Stomach (tissue), 9 donors: ENCODE results near the gene RAP2B. TPM values are rescaled to one million over a fixed set of nuclear protein-coding genes. Genes with fewer than 3 reads are reported as not detected.
A peak's percentile ranks its signal among the peaks of the same experiment; 100 is the strongest.

Experiments
- DNase-seq, 2 donors: peaks; one replicate each; pipeline versions ENCODE4 v3.0.0 to v3.0.0-alpha.2; 2013 to 2019
- H3K27ac ChIP-seq, 5 donors: fragments of 200-600 bp in 4 of 5; sonication (generic) in 4 of 5; one replicate each; pipeline ENCODE4 v1.5.1; 2013 to 2019; ENCODE audit warnings: mild to moderate bottlenecking in 1 of 5, moderate library complexity in 1 of 5
- H3K27me3 ChIP-seq, 3 donors: fragments of 200-600 bp; sonication (generic); one replicate each; pipeline ENCODE4 v1.5.1; 2017 to 2019; ENCODE audit warnings: mixed run types in 1 of 3
- H3K36me3 ChIP-seq, 4 donors: fragments of 200-600 bp; sonication (generic); 1 replicate in 3 of 4; 2 replicates in 1 of 4; pipeline ENCODE4 v1.5.1; 2016 to 2019
- H3K4me1 ChIP-seq, 4 donors: fragments of 200-600 bp; sonication (generic); one replicate each; pipeline ENCODE4 v1.5.1; 2016 to 2019
- H3K4me3 ChIP-seq, 4 donors: fragments of 200-600 bp; sonication (generic) in 3 of 4; one replicate each; pipeline ENCODE4 v1.5.1; 2016 to 2019; ENCODE audit warnings: mild to moderate bottlenecking in 1 of 4
- H3K9me3 ChIP-seq, 4 donors: fragments of 200-600 bp; sonication (generic); one replicate each; pipeline ENCODE4 v1.5.1; 2016 to 2019
- CTCF ChIP-seq, 7 experiments: fragments of 450-650 bp in 4 of 7; fragments of 200-600 bp in 3 of 7; sonication (generic) in 3 of 7; IDR thresholded peaks; one replicate each; pipeline ENCODE4 v1.5.1; 2016 to 2019; ENCODE audit warnings: antibody characterized with exemption in 7 of 7, control low read depth in 2 of 7, mild to moderate bottlenecking in 1 of 7
- EP300 ChIP-seq: sonication (generic); formaldehyde crosslinking; IDR thresholded peaks from one replicate; pipeline ENCODE4 v1.6.1; 2017; ENCODE audit warnings: antibody characterized with exemption
- POLR2A ChIP-seq, 4 donors: fragments of 450-650 bp; IDR thresholded peaks; one replicate each; pipeline ENCODE4 v1.6.1; 2016; ENCODE audit warnings: antibody characterized with exemption in 4 of 4, control low read depth in 2 of 4, mild to moderate bottlenecking in 1 of 4, moderate library complexity in 1 of 4
- POLR2AphosphoS5 ChIP-seq, 3 donors: sonication (generic); formaldehyde crosslinking; IDR thresholded peaks; one replicate each; pipeline ENCODE4 v1.6.1; 2016; ENCODE audit warnings: antibody characterized with exemption in 3 of 3
- WGBS, 5 donors: extraction: QIAGEN DNeasy Blood & Tissue Kit in 3 of 5; methylation state at CpG; one replicate each; pipeline versions ENCODE4 v1.1.5 to v1.1.7; 2013 to 2018; 5-methylcytosine and 5-hydroxymethylcytosine counted together
- intact Hi-C: fragments of 100-400 bp; cut with DNase I; formaldehyde crosslinking; loops from one replicate; pipeline ENCODE4 v1.15.1; 2023; ENCODE audit warnings: low total_unique reads
- polyA plus RNA-seq, 3 donors: library from polyadenylated mRNA; stranded (reverse); fragments of 200-250 nt; gene quantifications; one replicate each; pipeline ENCODE4 v1.2.3, GENCODE V29; 2013
- total RNA-seq, 5 donors: library from RNA; depleted of rRNA; stranded (reverse); fragments of >200 nt; gene quantifications; one replicate each; pipeline versions ENCODE4 v1.1.0 to v1.2.3, GENCODE V29; 2014 to 2016
- donor health status: healthy with polysubstance abuse.
- donor health status: Bipolar disorder and iron deficiency.
- donor health status: healthy.

The RAP2B gene
- total and polyA plus RNA-seq, 8 donors, result 1.2 to 30.7 (median 11.0) TPM

- H3K4me3 ChIP-seq, result no peak overlapping the region
- no peaks in the 10 kb centered on the region for H3K27me3 ChIP-seq
- H3K36me3 ChIP-seq, result no peaks in the 10 kb centered on the region
- TF ChIP-seq POLR2AphosphoS5 (IDR thresholded peaks at IDR 0.05), result no peak
- no peak for TF ChIP-seq CTCF (IDR thresholded peaks at IDR 0.05)
- no peak for TF ChIP-seq POLR2A (IDR thresholded peaks at IDR 0.05)
- TF ChIP-seq EP300, result no peak
- no peaks in the 10 kb centered on the region for H3K9me3 ChIP-seq
- DNase-seq, result peak in 1 of 2 donors; percentile 65
- H3K4me1 ChIP-seq, result peaks cover 0 to 6% (median 0%) of the 10 kb centered on the region in 4 donors
- H3K27ac ChIP-seq, result no peak overlapping the region
- WGBS, 5 donors, result 64 to 75% (median 69%) methylated on average over 5 of the region's 5 CpGs
- intact Hi-C loops, result no loop called here
Measured at GRCh38 chr3:153215966-153216365, 53.9 kb downstream of the RAP2B start.

- TF ChIP-seq CTCF (IDR thresholded peaks at IDR 0.05), result no peak
- TF ChIP-seq EP300, result no peak
- no peak for TF ChIP-seq POLR2A (IDR thresholded peaks at IDR 0.05)
- TF ChIP-seq POLR2AphosphoS5 (IDR thresholded peaks at IDR 0.05), result no peak
- intact Hi-C loops, result no loop called here
- no peak for DNase-seq
- Histone ChIP-seq H3K27ac (no peak overlapping the region), H3K36me3 (no peaks in the 10 kb centered on the region), H3K9me3 (no peaks in the 10 kb centered on the region), H3K4me3 (no peak overlapping the region), H3K4me1 (peaks cover 0 to 6% (median 0%) of the 10 kb centered on the region in 4 donors), H3K27me3 (no peaks in the 10 kb centered on the region)
- 88 to 90% (median 89%) methylated on average over 2 of the region's 2 CpGs for WGBS, 5 donors
Measured at GRCh38 chr3:153216928-153217327, 54.9 kb downstream of the RAP2B start.

- intact Hi-C loops, result no loop called here
Measured at GRCh38 chr3:153219146-153219545, 57.1 kb downstream of the RAP2B start.

More at GRCh38 chr3:153219146-153219545, 57.1 kb downstream of the RAP2B start:
- WGBS, 5 donors, result 66 to 83% (median 73%) methylated on average over 2 of the region's 2 CpGs
- Histone ChIP-seq H3K4me1 (peaks cover 0 to 6% (median 2%) of the 10 kb centered on the region in 4 donors), H3K9me3 (no peaks in the 10 kb centered on the region), H3K27me3 (no peaks in the 10 kb centered on the region), H3K27ac (no peak overlapping the region), H3K4me3 (no peak overlapping the region), H3K36me3 (no peaks in the 10 kb centered on the region)
- TF ChIP-seq POLR2A (IDR thresholded peaks at IDR 0.05) (no peak), EP300 (no peak)
- no peak for DNase-seq
